ENCODE results near the gene BECN2.
"Not testable (repeated sequence)": the region's sequence is repeated elsewhere in the genome, so short reads cannot be mapped to it uniquely, and the experiment has no call there.

BECN2 gene

DNA sequence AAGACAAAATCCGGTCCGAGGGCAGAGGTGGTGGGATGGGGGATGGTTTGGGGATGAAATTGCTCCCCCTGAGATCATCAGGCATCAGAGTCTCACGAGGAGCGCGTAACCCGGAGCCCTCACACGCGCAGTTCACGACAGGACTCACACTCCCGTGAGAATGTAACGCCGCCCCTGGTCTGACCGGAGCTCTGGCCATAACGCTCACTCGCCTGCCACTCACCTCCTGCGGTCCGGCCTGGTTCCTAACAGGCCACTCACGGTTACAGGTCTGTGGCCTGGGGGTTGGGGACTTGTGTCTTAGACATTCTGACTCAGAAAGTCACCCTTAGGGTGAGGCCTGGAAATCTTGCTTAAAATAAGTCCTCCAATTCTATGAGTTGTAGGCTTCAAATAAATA, 21.5 kb downstream of the BECN2 start:
- no peak for DNase-seq (ENCODE audit: low read depth in 4 of 4, low spot score in 1 of 4)

DNA sequence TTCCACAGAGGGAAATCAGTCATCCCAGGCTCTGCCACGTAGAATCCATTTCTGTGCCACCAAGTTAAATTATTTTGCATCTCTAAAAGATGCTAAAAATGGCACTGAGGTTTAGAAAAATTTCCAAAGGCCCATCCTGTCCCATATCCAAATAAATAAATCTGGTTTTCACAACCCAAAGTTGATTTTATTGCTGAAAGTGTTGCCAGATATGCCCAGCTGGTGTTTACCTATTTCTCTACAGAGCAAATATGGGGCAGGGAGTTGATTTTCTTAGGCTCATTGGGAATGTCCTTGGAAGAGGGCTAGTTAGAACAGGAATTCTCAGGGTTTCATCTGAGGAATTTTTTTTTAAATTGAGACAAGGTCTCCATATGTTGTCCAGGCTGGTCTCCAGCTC, 22.4 kb downstream of the BECN2 start:
- no peak for DNase-seq (ENCODE audit: low read depth in 4 of 4, low spot score in 1 of 4)

DNA sequence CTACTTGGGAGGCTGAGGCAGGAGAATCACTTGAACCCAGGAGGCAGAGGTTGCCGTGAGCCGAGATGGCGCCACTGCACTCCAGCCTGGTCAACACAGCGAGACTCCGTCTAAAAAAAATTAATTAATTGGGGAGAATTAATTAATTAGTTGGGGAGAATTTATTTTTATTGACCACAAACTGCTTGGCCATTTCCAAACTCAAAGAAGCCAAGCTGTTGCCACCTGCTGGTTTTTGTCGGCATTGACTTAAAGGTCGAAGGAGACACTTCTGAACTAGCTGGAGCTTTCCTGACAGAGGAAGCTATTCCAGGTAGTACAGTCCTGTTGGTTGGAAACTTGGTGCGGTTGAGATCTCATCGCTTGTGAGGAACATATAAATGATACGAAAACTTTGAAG, 28.2 kb downstream of the BECN2 start:
- no peak for DNase-seq (ENCODE audit: low read depth in 4 of 4, low spot score in 1 of 4)

DNA sequence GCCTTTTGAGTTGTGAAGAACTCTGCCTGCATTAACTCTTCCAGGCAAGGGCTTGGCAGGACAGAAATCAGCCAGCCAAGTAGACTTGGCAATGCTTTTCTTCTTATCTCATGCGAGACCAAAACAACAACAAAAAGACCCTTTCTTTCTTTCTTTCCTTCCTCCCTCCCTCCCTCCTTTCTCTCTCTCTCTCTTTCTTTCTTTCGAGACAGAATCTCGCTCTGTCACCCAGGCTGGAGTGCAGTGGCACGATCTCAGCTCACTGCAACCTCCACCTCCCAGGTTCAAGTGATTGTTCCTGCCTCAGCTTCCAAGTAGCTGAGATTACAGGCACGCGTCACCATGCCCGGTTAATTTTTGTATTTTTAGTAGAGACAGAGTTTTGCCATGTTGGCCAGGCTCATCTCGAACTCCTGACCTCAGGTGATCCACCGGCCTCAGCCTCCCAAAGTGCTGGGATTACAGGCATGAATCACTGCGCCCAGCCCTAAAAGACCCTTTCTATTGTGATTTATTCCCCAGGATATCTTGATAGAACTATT, 30.9 kb downstream of the BECN2 start:
- not testable (repeated sequence) for DNase-seq (ENCODE audit: low read depth in 4 of 4, low spot score in 1 of 4)

DNA sequence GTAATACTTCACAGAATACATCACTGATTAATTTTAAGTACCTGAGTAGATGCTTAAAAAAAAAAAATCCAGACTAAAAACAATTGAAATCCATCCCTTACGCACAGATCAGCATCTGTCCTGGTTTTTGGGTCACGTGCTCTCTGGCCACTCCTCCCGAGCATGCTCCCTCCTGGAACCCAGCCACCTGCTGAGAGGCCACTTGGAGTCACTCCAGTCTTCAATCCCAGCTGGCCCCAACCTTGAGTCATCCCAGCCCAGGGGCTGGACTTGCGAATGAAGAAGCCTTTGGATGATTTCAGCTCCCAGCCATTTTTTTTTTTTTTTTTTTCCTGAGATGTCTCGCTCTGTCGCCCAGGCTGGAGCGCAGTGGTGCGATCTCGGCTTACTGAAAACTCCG, 32.5 kb downstream of the BECN2 start:
- no peak for DNase-seq (ENCODE audit: low read depth in 4 of 4, low spot score in 1 of 4)

DNA sequence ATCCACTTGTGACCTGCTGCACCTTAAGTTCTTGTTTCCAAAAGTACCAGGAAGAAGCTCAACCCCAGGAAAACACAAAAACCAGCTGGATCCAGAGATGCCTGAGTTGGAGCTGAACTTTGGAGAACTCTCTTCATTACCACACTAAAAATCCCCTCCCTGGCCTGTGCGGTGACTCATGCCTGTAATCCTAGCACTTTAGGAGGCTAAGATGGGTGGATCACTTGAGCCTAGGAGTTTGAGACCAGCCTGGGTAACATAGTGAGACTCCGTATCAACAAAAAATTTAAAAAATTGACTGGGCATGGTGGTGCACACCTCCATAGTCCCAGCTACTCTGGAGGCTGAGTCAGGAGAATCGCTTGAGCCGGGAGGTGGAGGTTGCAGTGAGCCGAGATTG, 35.2 kb downstream of the BECN2 start:
- DNase-seq (ENCODE audit: low read depth in 4 of 4, low spot score in 1 of 4) = no peak

DNA sequence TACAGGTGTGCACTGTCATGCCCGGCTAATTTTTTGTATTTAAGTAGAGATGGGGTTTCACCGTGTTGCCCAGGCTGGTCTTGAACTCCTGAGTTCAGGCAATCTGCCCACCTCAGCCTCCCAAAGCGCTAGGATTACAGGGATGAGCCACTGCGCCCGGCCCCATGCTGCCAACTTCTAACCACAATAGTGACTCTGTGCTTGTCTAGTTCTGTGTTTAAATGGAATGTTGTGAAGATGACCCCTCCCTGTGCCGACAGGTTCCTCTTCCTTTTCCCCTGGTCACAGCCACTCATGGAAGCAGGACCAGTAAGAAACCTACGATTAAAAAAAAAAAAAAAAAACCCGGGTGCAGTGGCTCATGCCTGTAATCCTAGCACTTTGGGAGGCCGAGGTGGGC, 36.6 kb downstream of the BECN2 start:
- DNase-seq (ENCODE audit: low read depth in 4 of 4, low spot score in 1 of 4) = no peak

DNA sequence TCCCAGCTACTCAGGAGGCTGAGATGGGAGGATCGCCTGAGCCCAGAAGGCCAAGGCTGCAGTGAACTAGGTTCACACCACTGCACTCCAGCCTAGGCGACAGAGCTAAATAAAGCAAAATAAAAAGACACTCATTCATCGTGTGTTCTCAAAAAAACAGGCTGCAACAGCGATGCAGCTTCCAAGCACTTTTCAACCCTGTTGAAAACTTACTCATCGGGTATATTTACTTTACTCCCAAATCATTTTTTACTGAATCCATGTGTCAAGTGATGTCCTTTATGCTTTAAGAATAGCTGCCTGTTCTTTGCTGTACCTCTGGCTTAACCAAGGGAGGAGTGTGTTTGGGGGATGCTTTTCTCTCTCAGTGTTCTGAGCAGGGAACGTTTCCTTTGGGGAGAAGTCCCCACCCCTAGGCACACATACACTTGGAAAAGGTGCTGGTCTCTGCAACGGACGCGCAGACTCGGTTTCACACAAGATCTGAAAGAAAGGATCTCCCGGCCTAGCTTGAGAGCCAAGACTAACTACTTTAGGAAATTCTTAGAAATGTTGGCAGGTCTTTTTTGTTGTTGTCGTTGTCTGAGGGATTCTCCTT, 39.9 kb downstream of the BECN2 start:
- DNase-seq (ENCODE audit: low read depth in 4 of 4, low spot score in 1 of 4) = no peak

DNA sequence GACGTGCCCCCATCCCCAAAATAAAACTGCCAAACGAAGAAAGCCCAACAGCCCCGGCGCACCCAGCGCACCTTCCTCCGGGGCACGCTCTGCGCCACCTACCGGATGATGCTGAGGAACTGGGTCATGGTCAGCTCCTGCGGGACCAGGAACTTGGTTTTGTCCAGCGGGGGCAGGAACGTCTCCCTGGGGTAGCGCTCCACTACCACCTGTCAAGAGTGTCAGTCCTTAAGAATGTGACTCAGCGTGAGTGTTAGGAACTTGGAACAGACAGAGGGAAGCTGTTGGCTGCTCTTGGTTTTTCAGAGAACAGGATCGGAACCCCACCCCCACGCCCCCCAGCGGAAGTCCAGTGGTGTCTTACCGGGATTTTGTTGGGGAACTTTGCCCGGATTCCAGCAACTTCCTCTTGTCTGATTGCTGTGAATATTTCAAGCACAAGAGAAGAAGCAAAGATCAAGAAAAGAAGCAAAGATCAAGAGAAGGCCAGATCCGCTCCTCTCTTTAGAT, 40.9 kb downstream of the BECN2 start:
- peak; percentile 2 to 30 (median 24) for DNase-seq (ENCODE audit: low read depth in 4 of 4, low spot score in 1 of 4)

DNA sequence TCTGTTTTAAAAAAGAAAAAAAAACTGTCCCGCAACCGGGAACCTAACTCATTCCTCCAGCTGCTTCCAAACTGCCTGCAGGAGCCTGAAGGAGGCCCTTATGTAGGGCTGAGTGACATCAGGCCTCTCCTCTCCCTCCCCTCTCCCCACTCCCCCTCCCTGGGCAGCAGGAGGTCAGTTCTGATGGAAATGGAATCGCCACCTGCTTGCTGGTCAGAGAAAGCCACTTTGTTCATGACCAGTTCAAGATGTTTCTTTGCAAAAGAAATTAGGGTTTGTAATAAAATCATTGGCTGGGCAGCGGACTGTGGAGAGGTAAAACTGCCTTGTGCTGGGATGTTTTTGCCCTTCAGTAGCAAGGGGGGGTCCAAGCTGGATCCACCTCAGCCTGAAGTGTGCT, 41.5 kb downstream of the BECN2 start, which contains the start of gene MAP1LC3C:
Gene MAP1LC3C, minus strand, starts transcription at position 73 of the 400 bp plus-strand sequence. CDS start 90 bp downstream, outside the sequence.
- no peak for DNase-seq (ENCODE audit: low read depth in 4 of 4, low spot score in 1 of 4)

DNA sequence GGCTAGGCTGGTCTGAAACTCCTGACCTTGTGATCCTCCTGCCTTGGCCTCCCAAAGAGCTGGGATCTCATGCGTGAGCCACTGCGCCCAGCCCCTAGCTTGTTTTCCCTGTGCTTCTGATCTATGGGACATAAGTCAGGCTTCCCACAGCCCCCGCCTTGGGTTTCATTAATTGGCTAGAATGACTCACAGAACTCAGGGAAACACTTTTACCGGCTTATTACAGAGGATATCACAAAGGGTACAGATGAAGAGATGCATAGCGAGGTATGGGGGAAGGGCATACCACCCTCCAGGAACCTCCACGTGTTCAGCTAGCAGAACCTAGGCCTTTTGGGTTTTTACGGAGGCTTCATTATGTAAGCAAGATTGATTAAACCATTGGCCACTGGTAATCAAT, 42.9 kb downstream of the BECN2 start:
- DNase-seq (ENCODE audit: low read depth in 4 of 4, low spot score in 1 of 4) = no peak

DNA sequence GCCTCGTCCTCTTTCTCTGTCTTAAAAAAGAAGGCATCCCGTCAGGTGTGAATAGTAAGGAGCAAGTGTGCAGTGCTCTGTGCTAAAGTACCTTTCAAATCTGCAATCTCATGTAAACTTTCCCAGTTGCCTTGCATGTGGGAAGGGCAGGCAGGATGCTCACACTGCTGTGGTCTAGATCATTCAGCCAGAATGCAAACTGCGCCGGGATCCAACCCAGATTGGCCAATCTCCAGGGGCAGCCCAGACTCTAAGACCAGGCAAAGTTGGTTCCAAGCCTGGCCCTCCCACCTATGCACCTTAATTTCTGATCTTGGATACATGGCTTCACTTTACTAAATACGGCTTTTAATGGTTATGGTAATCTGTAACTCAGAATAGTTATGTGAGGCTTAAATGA, 44.5 kb downstream of the BECN2 start:
- no peak for DNase-seq (ENCODE audit: low read depth in 4 of 4, low spot score in 1 of 4)

DNA sequence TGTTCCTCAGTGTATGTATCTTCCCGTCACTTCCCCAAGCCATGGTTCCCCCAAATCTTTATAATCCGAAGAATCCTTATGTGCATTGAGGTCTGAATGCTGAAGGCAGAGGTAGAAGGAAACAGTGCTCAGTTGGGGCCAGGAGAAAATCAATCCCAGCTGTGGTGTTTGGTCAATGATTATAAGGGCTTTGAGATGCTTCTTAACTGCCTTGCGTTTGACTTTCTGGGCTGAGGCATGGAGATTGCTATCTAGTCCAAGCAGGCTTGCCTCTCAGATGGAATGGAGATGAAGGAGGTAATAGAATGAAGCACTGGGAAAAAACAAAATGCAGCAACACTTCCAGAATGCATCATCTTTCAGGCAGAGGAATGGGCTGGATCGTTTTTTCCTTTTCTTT, 44.9 kb downstream of the BECN2 start:
- no peak for DNase-seq (ENCODE audit: low read depth in 4 of 4, low spot score in 1 of 4)

DNA sequence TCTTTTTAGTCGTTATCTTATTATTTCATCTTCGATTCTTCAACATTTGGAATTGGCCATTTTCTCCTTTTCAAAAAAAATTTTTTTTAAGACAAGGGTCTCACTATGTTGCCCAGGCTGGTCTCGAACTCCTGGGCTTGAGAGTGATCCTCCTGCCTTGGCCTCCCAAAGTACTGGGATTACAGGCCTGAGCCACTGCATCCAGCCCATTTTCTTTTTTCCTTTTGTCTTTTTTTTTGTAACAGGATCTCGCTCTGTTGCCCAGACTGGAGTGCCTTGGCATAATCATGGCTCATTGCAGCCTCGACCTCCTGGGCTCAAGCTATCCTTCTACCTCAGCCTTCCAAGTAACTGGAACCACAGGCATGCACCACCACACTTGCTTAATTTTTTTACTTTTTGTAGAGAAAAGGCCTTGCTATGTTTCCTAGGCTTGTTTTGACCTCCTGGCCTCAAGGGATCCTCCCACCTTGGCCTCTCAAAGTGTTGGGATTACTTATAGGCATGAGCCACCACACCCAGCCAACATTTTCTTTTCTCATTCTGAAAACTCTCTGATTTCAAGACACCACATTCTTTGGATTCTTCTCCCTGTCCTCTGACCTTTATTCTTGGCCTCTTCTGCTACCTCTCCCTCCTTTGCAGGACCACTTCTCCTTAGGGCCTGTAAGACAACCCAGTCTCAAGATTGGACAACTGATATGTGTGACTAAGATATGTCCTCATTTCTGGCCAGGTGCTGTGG, 47.4 kb downstream of the BECN2 start:
- no peak for DNase-seq (ENCODE audit: low read depth in 4 of 4, low spot score in 1 of 4)

DNA sequence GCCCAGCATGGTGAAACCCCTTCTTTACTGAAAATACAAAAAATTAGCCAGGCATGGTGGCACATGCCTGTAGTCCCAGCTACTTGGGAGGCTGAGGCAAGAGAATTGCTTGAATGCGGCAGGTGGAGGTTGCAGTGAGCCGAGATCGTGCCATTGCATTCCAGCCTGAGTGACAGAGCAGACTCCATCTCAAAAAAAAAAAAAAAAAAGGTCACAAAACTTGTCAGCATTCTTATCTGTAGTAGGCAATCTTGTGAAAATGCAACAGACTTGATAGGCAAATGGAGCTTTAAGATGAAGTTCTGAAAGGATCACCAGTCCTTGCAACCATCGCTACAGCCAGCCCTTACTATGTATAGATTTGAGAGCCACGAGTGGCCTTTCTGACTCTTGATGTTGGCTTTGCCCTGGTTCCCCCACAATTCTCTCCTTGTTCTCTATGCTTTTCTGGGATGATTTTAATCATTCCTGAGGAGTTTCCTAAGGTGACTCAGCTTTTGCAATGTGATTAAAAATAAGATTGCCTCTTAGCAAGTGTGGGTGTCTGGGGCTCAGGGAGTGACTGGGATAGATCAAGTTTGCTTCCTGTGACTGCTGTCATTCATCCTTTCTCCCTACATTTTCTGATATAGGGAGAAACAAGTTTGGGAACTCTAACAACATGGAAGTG, 48.4 kb downstream of the BECN2 start:
- no peak for DNase-seq (ENCODE audit: low read depth in 4 of 4, low spot score in 1 of 4)

DNA sequence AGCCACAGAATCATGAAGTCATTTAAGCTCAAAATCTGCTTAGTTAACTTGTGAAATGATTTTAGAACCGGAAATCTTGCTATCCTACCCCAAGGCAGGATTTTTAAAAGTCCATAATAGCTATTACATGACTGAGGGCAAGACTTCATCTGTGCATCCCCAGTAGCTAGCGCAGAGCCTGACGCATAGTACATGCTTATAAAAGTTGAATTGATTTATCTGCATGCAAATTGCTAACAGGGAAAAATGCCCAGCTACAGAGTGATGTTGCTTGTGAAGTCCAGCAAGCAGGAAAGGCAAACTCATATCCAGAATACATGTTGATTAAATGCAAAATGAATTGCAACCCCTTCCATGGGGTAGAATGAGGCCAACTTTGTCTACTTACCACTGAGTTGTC, 49.4 kb downstream of the BECN2 start:
- no peak for DNase-seq (ENCODE audit: low read depth in 4 of 4, low spot score in 1 of 4)
